AG04449 (cell line): ENCODE measurements around the gene NME9.

Source experiments
- CTCF ChIA-PET: fragments of 350-600 bp; formaldehyde crosslinking; extraction: SDS; loops from one replicate; lab custom pipeline; 2021; ENCODE audit warnings: antibody characterized with exemption; lab: Yijun Ruan, JAX
- POLR2A ChIA-PET: fragments of 400-600, 350-600 bp; formaldehyde crosslinking; extraction: SDS; loops from one replicate; lab custom pipeline; 2020; ENCODE audit warnings: antibody characterized with exemption, inconsistent platforms; lab: Yijun Ruan, JAX
- DNase-seq: peaks from one replicate; pipeline ENCODE4 v3.0.0-alpha.2; 2010; ENCODE audit warnings: low read depth, low spot score
- H3K4me3 ChIP-seq: 2 replicates; pipeline ENCODE4 v1.5.1; 2011; ENCODE audit warnings: low read depth, mild to moderate bottlenecking, control low read depth, low read length
- TF ChIP-seq, protein P1 (sequence below): IDR thresholded peaks from one replicate; pipeline ENCODE4 v1.5.1; 2011; ENCODE audit warnings: mild to moderate bottlenecking, moderate library complexity, low read length, control low read depth, inconsistent platforms; ENCODE audit not compliant: insufficient read depth; ENCODE audit errors: missing control alignments

Gene NME9

DNA sequence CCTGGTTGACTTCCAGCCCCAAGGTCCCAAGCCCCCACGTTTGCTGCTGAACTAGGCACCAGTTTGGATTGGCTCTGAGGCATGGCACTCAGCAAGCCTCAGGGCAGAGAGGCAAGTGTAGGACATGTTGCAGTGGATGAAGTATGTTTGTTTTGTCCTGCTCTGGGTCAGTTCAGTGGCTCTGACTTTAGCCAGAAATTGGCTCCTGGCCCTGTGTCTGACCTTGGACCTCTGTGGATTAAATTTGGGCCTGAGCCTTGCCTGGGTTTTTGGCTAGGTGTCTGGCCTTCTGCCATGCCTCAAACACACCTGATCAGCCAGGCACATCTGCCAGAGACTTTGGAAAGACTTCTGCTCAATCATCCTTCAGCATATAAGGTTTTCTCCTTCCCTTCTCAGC lies 15.1 kb upstream of the NME9 start:
- no peak for DNase-seq
- CTCF ChIA-PET: interaction anchor here (0.7 to 4.3 kb wide), 4 partner anchors 9 to 73 kb away, joined by 3 to 31 read pairs (median 14); no protein-coding TSS in a partner anchor
- TF ChIP-seq, protein P1, sequence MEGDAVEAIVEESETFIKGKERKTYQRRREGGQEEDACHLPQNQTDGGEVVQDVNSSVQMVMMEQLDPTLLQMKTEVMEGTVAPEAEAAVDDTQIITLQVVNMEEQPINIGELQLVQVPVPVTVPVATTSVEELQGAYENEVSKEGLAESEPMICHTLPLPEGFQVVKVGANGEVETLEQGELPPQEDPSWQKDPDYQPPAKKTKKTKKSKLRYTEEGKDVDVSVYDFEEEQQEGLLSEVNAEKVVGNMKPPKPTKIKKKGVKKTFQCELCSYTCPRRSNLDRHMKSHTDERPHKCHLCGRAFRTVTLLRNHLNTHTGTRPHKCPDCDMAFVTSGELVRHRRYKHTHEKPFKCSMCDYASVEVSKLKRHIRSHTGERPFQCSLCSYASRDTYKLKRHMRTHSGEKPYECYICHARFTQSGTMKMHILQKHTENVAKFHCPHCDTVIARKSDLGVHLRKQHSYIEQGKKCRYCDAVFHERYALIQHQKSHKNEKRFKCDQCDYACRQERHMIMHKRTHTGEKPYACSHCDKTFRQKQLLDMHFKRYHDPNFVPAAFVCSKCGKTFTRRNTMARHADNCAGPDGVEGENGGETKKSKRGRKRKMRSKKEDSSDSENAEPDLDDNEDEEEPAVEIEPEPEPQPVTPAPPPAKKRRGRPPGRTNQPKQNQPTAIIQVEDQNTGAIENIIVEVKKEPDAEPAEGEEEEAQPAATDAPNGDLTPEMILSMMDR: no peak
- H3K4me3 ChIP-seq: no peak overlapping the region
- POLR2A ChIA-PET: no interaction called here

DNA sequence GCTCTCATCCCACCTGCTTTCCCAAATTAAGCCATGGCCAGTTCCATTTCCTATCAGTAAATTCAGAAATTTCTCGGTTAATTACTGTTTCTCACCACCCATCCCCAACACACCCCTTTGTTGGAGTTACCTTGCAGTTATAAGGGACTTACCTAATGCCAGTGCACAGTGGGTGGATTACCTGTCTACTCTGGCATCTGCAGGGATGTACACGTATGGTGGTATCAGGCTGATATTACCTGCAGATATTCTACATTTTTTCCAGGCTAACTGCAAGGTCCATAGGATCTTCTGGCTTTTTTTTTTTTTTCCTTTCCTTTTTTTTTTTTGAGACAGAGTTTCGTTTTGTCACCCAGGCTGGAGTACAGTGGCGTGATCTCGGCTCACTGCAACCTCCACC lies 10.9 kb upstream of the NME9 start:
- TF ChIP-seq, protein P1: no peak
- ChIA-PET CTCF (interaction anchor here (1.1 to 1.6 kb wide), 3 partner anchors 9 to 14 kb away, joined by 3 to 5 read pairs (median 4); partner anchors contain the start of gene NME9), POLR2A (no interaction called here)
- DNase-seq: no peak
- H3K4me3 ChIP-seq: no peak overlapping the region

DNA sequence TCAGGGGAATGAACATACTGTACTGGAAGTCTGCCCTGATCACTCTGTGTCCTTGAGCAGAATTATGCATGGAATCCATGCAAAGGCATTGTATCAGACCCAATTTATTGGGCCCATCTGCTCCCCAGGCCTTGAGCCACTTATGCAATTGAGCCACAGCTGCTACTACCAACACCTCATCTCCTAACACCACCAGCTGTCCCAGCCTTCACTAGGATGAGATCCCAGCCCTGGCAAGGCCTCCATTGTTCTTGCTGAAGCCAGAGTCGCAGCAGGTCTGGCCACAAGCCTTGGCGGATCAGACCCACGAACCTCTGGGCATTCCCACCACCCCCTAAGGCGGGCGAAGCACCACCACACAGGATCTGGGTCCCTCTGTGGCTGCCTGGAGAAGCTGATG lies 9.2 kb upstream of the NME9 start:
- CTCF ChIA-PET: interaction anchor here (0.9 to 4.6 kb wide), 2 partner anchors 75 to 79 kb away, joined by 3 to 23 read pairs; no protein-coding TSS in a partner anchor
- POLR2A ChIA-PET: no interaction called here
- no peak overlapping the region for H3K4me3 ChIP-seq
- TF ChIP-seq, protein P1: no peak
- no peak for DNase-seq

DNA sequence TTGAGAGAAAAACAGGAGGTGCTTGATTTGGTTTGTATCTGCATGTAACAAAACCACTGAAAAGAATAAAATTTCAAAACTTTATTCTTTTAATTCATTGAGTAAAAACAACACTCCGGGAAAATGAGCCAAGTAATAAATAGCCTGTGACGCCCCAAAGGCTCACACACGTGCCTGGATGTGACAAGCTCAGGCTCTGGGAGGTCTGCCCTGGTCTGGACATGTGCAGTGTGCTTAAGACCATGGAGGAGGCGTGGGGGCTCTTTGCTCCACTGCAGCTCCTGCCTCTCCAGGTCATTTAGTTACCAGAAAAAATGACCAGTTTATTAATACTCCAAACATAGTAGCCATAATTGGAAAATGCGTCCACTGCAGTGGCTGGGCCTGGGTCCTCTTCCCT lies 8.6 kb upstream of the NME9 start:
- TF ChIP-seq, protein P1: no peak

DNA sequence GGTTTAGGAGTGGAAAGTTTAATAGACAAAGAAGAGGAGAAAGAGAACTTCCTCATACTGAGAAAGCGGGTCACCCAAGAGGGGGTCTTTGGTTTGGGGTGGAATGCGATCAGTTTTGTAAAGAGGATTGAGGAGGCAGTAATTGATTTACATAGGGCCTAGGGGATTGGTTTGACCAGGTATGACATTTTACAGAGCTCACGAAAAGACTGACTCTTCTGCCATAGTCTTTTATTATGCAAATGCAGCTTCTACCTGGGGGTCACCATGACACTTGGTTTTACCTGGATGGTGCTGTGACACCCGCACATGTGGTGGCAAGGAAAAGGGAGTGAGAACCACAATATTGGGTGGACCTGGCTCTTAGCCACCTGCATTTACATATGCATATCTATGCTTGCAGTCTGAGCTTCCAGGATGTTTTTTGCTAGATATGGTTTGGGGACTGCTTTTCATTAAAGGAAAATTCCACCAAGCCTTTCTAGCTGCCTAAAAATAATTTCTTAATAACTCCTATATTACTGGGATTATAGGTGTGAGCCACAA lies 6.9 kb upstream of the NME9 start:
- no peak overlapping the region for H3K4me3 ChIP-seq
- ChIA-PET POLR2A (no interaction called here), CTCF (interaction anchor here (1.3 to 4.6 kb wide), 6 partner anchors 10 to 157 kb away, joined by 3 to 25 read pairs (median 8); partner anchors contain the start of gene MRAS)
- TF ChIP-seq, protein P1: no peak
- no peak for DNase-seq

More for the DNA sequence above, 8.6 kb upstream of the NME9 start:
- no peak overlapping the region for H3K4me3 ChIP-seq
- ChIA-PET POLR2A (no interaction called here), CTCF (interaction anchor here (0.9 to 4.6 kb wide), 2 partner anchors 76 to 79 kb away, joined by 3 to 23 read pairs; no protein-coding TSS in a partner anchor)
- no peak for DNase-seq

DNA sequence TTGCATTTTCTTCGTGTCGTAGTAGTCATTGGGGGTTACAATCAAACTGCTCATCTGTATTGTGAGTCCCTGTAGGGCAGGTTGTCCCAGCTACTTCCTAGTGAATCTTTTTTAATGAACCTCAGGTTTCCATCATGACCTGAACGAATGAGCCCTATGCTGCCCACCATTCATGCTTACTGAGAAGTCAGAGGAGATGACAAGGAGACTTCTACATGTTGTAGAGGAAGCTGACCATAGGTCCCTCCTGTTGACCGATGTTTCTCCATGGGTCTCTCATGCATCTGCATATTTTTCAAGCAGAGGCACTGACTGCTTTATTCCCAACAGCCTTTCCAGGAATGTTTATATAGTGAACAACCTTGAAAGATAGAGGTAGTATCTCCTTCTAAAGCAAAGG lies 5.0 kb upstream of the NME9 start:
- no peak overlapping the region for H3K4me3 ChIP-seq
- no peak for DNase-seq
- ChIA-PET CTCF (interaction anchor here (0.8 to 4.6 kb wide), 4 partner anchors 12 to 581 kb away, joined by 3 to 25 read pairs (median 18); partner anchors contain the start of gene MRAS), POLR2A (no interaction called here)
- TF ChIP-seq, protein P1: no peak
